Measurements from ENCODE around the gene TTC6.

TTC6 gene

DNA sequence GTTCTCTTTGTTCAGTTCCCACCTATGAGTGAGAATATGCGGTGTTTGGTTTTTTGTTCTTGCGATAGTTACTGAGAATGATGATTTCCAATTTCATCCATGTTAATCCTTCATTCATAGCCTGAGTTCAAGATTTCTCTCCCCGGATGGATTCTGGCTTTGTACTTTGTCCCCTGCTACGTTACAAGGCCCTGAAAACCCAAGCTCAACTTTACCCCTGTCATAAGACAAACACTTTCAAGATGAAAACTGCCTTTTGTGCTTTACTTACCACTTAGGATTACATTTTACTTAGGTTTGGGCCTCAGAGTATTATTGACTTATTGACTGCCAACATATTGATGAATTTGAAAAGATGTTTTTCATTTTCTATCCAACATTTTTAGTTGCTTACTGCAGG lies 36.7 kb upstream of the TTC6 start:
- CTCF ChIA-PET: interaction anchor here (0.9 kb wide), 1 partner anchor 21 kb away, joined by 3 read pairs; no protein-coding TSS in a partner anchor
- POLR2A ChIA-PET: interaction anchor here (0.6 kb wide), 1 partner anchor 965 kb away, joined by 3 read pairs; no protein-coding TSS in a partner anchor
- 100% methylated on average over 2 of the region's 4 CpGs for WGBS (ENCODE audit: insufficient coverage)
- Histone ChIP-seq H3K36me3 (ENCODE audit: control insufficient read depth in 4 of 4, insufficient read depth in 4 of 4, low read length in 3 of 4) (no peaks in the 10 kb centered on the region), H3K4me3 (ENCODE audit: control insufficient read depth in 1 of 7, extremely low read depth in 1 of 7, insufficient read depth in 4 of 7, low read depth in 2 of 7, low read length in 6 of 7) (no peak overlapping the region), H3K27me3 (replicated peaks in 2 of 5; ENCODE audit: control insufficient read depth in 4 of 5, insufficient read depth in 5 of 5, low read length in 4 of 5) (no peaks in the 10 kb centered on the region), H3K4me1 (ENCODE audit: control extremely low read depth in 1 of 4, control insufficient read depth in 4 of 4, insufficient read depth in 4 of 4, low read length in 3 of 4) (no peaks in the 10 kb centered on the region), H3K9me3 (ENCODE audit: control extremely low read depth in 1 of 5, control insufficient read depth in 4 of 5, insufficient read depth in 2 of 5, low read depth in 1 of 5, low read length in 4 of 5) (peaks cover 0 to 9% (median 0%) of the 10 kb centered on the region in 5 experiments), H3K27ac (ENCODE audit: insufficient read depth in 1 of 2, low read depth in 1 of 2, low read length in 2 of 2, poor library complexity in 1 of 2, severe bottlenecking in 2 of 2) (no peak overlapping the region)
- DNase-seq: no peak

GRCh38 chr14:37559386-37559785 lies 36.0 kb upstream of the TTC6 start:
- no peak for DNase-seq
- 93% methylated on average over 3 of the region's 6 CpGs for WGBS (ENCODE audit: insufficient coverage)
- CTCF ChIA-PET: interaction anchor here (0.6 to 0.9 kb wide), 2 partner anchors 22 to 38 kb away, joined by 3 to 4 read pairs; no protein-coding TSS in a partner anchor

GRCh38 chr14:37563189-37563588 lies 32.2 kb upstream of the TTC6 start:
- no peak overlapping the region for H3K27ac ChIP-seq (ENCODE audit: insufficient read depth in 1 of 2, low read depth in 1 of 2, low read length in 2 of 2, poor library complexity in 1 of 2, severe bottlenecking in 2 of 2)
- 94% methylated on average over 2 of the region's 2 CpGs for WGBS (ENCODE audit: insufficient coverage)
- H3K4me1 ChIP-seq (ENCODE audit: control extremely low read depth in 1 of 4, control insufficient read depth in 4 of 4, insufficient read depth in 4 of 4, low read length in 3 of 4): no peaks in the 10 kb centered on the region
- CTCF ChIA-PET: no interaction called here
- no peak overlapping the region for H3K4me3 ChIP-seq (ENCODE audit: control insufficient read depth in 1 of 7, extremely low read depth in 1 of 7, insufficient read depth in 4 of 7, low read depth in 2 of 7, low read length in 6 of 7)
- H3K36me3 ChIP-seq (ENCODE audit: control insufficient read depth in 4 of 4, insufficient read depth in 4 of 4, low read length in 3 of 4): no peaks in the 10 kb centered on the region
- no peak for DNase-seq
- no peaks in the 10 kb centered on the region for H3K27me3 ChIP-seq (replicated peaks in 2 of 5; ENCODE audit: control insufficient read depth in 4 of 5, insufficient read depth in 5 of 5, low read length in 4 of 5)
- POLR2A ChIA-PET: no interaction called here
- no peaks in the 10 kb centered on the region for H3K9me3 ChIP-seq (ENCODE audit: control extremely low read depth in 1 of 5, control insufficient read depth in 4 of 5, insufficient read depth in 2 of 5, low read depth in 1 of 5, low read length in 4 of 5)

More at GRCh38 chr14:37559386-37559785, 36.0 kb upstream of the TTC6 start:
- POLR2A ChIA-PET: no interaction called here
- Histone ChIP-seq H3K36me3 (ENCODE audit: control insufficient read depth in 4 of 4, insufficient read depth in 4 of 4, low read length in 3 of 4) (no peaks in the 10 kb centered on the region), H3K4me3 (ENCODE audit: control insufficient read depth in 1 of 7, extremely low read depth in 1 of 7, insufficient read depth in 4 of 7, low read depth in 2 of 7, low read length in 6 of 7) (no peak overlapping the region), H3K4me1 (ENCODE audit: control extremely low read depth in 1 of 4, control insufficient read depth in 4 of 4, insufficient read depth in 4 of 4, low read length in 3 of 4) (no peaks in the 10 kb centered on the region), H3K27me3 (replicated peaks in 2 of 5; ENCODE audit: control insufficient read depth in 4 of 5, insufficient read depth in 5 of 5, low read length in 4 of 5) (no peaks in the 10 kb centered on the region), H3K27ac (ENCODE audit: insufficient read depth in 1 of 2, low read depth in 1 of 2, low read length in 2 of 2, poor library complexity in 1 of 2, severe bottlenecking in 2 of 2) (no peak overlapping the region), H3K9me3 (ENCODE audit: control extremely low read depth in 1 of 5, control insufficient read depth in 4 of 5, insufficient read depth in 2 of 5, low read depth in 1 of 5, low read length in 4 of 5) (peaks cover 0 to 6% (median 0%) of the 10 kb centered on the region in 5 experiments)

DNA sequence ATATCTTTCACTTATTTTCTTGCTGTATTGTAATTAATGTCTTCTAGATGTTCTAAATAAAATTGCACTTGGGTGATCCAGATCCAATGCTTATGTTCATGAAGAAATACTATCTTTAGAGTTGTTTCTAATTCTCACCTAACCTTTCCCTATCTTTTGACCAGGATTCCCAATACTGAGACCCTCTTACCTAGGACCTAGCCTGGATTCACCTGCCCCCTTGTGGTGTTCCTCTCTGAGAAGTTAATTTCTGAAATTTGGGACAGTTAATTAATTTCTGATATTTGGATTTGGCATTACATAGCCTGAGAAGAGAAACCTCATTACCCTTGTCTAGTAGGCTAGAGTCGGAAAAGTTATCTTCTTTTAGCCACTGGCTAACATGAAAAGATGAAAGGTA lies 29.9 kb upstream of the TTC6 start:
- H3K27ac ChIP-seq (ENCODE audit: insufficient read depth in 1 of 2, low read depth in 1 of 2, low read length in 2 of 2, poor library complexity in 1 of 2, severe bottlenecking in 2 of 2): no peak overlapping the region
- no peaks in the 10 kb centered on the region for H3K4me1 ChIP-seq (ENCODE audit: control extremely low read depth in 1 of 4, control insufficient read depth in 4 of 4, insufficient read depth in 4 of 4, low read length in 3 of 4)
- no CpG with 5 or more reads among the region's 1 CpG for WGBS (ENCODE audit: insufficient coverage)
- no peak overlapping the region for H3K4me3 ChIP-seq (ENCODE audit: control insufficient read depth in 1 of 7, extremely low read depth in 1 of 7, insufficient read depth in 4 of 7, low read depth in 2 of 7, low read length in 6 of 7)
- ChIA-PET POLR2A (no interaction called here), CTCF (no interaction called here)
- H3K27me3 ChIP-seq (replicated peaks in 2 of 5; ENCODE audit: control insufficient read depth in 4 of 5, insufficient read depth in 5 of 5, low read length in 4 of 5): peaks cover 0 to 2% (median 0%) of the 10 kb centered on the region in 5 experiments
- H3K9me3 ChIP-seq (ENCODE audit: control extremely low read depth in 1 of 5, control insufficient read depth in 4 of 5, insufficient read depth in 2 of 5, low read depth in 1 of 5, low read length in 4 of 5): no peaks in the 10 kb centered on the region
- no peaks in the 10 kb centered on the region for H3K36me3 ChIP-seq (ENCODE audit: control insufficient read depth in 4 of 4, insufficient read depth in 4 of 4, low read length in 3 of 4)
- no peak for DNase-seq

GRCh38 chr14:37566811-37567371 lies 28.5 kb upstream of the TTC6 start:
- no peaks in the 10 kb centered on the region for H3K36me3 ChIP-seq (ENCODE audit: control insufficient read depth in 4 of 4, insufficient read depth in 4 of 4, low read length in 3 of 4)
- WGBS (ENCODE audit: insufficient coverage): 50% methylated on average over 2 of the region's 3 CpGs
- no peaks in the 10 kb centered on the region for H3K4me1 ChIP-seq (ENCODE audit: control extremely low read depth in 1 of 4, control insufficient read depth in 4 of 4, insufficient read depth in 4 of 4, low read length in 3 of 4)
- H3K9me3 ChIP-seq (ENCODE audit: control extremely low read depth in 1 of 5, control insufficient read depth in 4 of 5, insufficient read depth in 2 of 5, low read depth in 1 of 5, low read length in 4 of 5): no peaks in the 10 kb centered on the region
- POLR2A ChIA-PET: no interaction called here
- peaks cover 0 to 3% (median 1%) of the 10 kb centered on the region in 5 experiments for H3K27me3 ChIP-seq (replicated peaks in 2 of 5; ENCODE audit: control insufficient read depth in 4 of 5, insufficient read depth in 5 of 5, low read length in 4 of 5)
- CTCF ChIA-PET: no interaction called here
- H3K4me3 ChIP-seq (ENCODE audit: control insufficient read depth in 1 of 7, extremely low read depth in 1 of 7, insufficient read depth in 4 of 7, low read depth in 2 of 7, low read length in 6 of 7): no peak overlapping the region
- DNase-seq: no peak
- no peak overlapping the region for H3K27ac ChIP-seq (ENCODE audit: insufficient read depth in 1 of 2, low read depth in 1 of 2, low read length in 2 of 2, poor library complexity in 1 of 2, severe bottlenecking in 2 of 2)

DNA sequence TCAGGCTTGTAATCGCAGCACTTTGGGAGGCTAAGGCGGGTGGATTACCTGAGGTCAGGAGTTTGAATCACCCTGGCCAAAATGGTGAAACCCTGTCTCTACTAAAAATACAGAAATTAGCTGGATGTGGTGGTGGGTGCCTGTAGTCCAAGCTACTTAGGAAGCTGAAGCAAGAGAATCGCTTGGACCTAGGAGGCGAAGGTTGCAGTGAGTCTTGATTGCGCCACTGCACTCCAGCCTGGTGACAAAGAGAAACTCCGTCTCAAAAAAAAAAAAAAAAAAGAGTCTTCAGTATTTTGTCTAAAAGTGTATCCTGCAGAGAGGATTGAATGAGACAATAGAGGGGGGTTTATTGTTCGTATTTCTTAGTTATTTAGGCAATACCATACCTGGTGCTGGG lies 25.7 kb upstream of the TTC6 start:
- CTCF ChIA-PET: interaction anchor here (1.0 kb wide), 1 partner anchor 16 kb away, joined by 3 read pairs; no protein-coding TSS in a partner anchor
- DNase-seq: no peak
- POLR2A ChIA-PET: no interaction called here
- Histone ChIP-seq H3K4me1 (ENCODE audit: control extremely low read depth in 1 of 4, control insufficient read depth in 4 of 4, insufficient read depth in 4 of 4, low read length in 3 of 4) (no peaks in the 10 kb centered on the region), H3K9me3 (ENCODE audit: control extremely low read depth in 1 of 5, control insufficient read depth in 4 of 5, insufficient read depth in 2 of 5, low read depth in 1 of 5, low read length in 4 of 5) (no peaks in the 10 kb centered on the region), H3K27ac (ENCODE audit: insufficient read depth in 1 of 2, low read depth in 1 of 2, low read length in 2 of 2, poor library complexity in 1 of 2, severe bottlenecking in 2 of 2) (no peak overlapping the region), H3K4me3 (ENCODE audit: control insufficient read depth in 1 of 7, extremely low read depth in 1 of 7, insufficient read depth in 4 of 7, low read depth in 2 of 7, low read length in 6 of 7) (no peak overlapping the region), H3K27me3 (replicated peaks in 2 of 5; ENCODE audit: control insufficient read depth in 4 of 5, insufficient read depth in 5 of 5, low read length in 4 of 5) (peaks cover 1 to 6% (median 3%) of the 10 kb centered on the region in 5 experiments), H3K36me3 (ENCODE audit: control insufficient read depth in 4 of 4, insufficient read depth in 4 of 4, low read length in 3 of 4) (no peaks in the 10 kb centered on the region)
- 100% methylated on average over 3 of the region's 7 CpGs for WGBS (ENCODE audit: insufficient coverage)

- no peak for DNase-seq
- Histone ChIP-seq H3K27ac (ENCODE audit: insufficient read depth in 1 of 2, low read depth in 1 of 2, low read length in 2 of 2, poor library complexity in 1 of 2, severe bottlenecking in 2 of 2) (no peak overlapping the region), H3K9me3 (ENCODE audit: control extremely low read depth in 1 of 5, control insufficient read depth in 4 of 5, insufficient read depth in 2 of 5, low read depth in 1 of 5, low read length in 4 of 5) (no peaks in the 10 kb centered on the region), H3K36me3 (ENCODE audit: control insufficient read depth in 4 of 4, insufficient read depth in 4 of 4, low read length in 3 of 4) (no peaks in the 10 kb centered on the region), H3K27me3 (replicated peaks in 2 of 5; ENCODE audit: control insufficient read depth in 4 of 5, insufficient read depth in 5 of 5, low read length in 4 of 5) (peaks cover 1 to 19% (median 9%) of the 10 kb centered on the region in 5 experiments), H3K4me3 (ENCODE audit: control insufficient read depth in 1 of 7, extremely low read depth in 1 of 7, insufficient read depth in 4 of 7, low read depth in 2 of 7, low read length in 6 of 7) (no peak overlapping the region), H3K4me1 (ENCODE audit: control extremely low read depth in 1 of 4, control insufficient read depth in 4 of 4, insufficient read depth in 4 of 4, low read length in 3 of 4) (no peaks in the 10 kb centered on the region)
- ChIA-PET POLR2A (no interaction called here), CTCF (no interaction called here)
- WGBS (ENCODE audit: insufficient coverage): 90% methylated on average over 3 of the region's 4 CpGs
Measured at GRCh38 chr14:37571391-37571790, 24.0 kb upstream of the TTC6 start.

All from common myeloid progenitor, CD34-positive (primary cell).